ENCODE results near the gene RSU1. TPM values are rescaled to one million over a fixed set of nuclear protein-coding genes. Genes with fewer than 3 reads are reported as not detected.

Gene RSU1
- total RNA-seq, 1 donor from 2014 or later = 58.8 TPM

- DNase-seq (no peak), ATAC-seq (peak; percentile 47)
- intact Hi-C loops (cut with micrococcal nuclease) = no loop called here
These were observed 232.1 kb downstream of the RSU1 start for GRCh38 chr10:16585103-16585502.

- peak; percentile 50 for DNase-seq
- ATAC-seq = peak; percentile 80
- intact Hi-C loops (cut with micrococcal nuclease) = no loop called here
These were observed 233.8 kb downstream of the RSU1 start for GRCh38 chr10:16583382-16583781.

- intact Hi-C loops (cut with micrococcal nuclease) = no loop called here
- ATAC-seq = no peak
- no peak for DNase-seq
These were observed 236.0 kb downstream of the RSU1 start for GRCh38 chr10:16581202-16581601.

- intact Hi-C loops (cut with micrococcal nuclease) = no loop called here
- DNase-seq (no peak), ATAC-seq (no peak)
These were observed 246.5 kb downstream of the RSU1 start for GRCh38 chr10:16570731-16571130.

- no peak for ATAC-seq
- intact Hi-C loops (cut with micrococcal nuclease) = no loop called here
These were observed 250.9 kb downstream of the RSU1 start for GRCh38 chr10:16566202-16566805.

GRCh38 chr10:16565604-16566003 is 251.6 kb downstream of the RSU1 start:
- DNase-seq (no peak), ATAC-seq (no peak)
- intact Hi-C loops (cut with micrococcal nuclease) = no loop called here

More at GRCh38 chr10:16566202-16566805, 250.9 kb downstream of the RSU1 start:
- DNase-seq = no peak

GRCh38 chr10:16562891-16563290 is 254.3 kb downstream of the RSU1 start:
- DNase-seq (no peak), ATAC-seq (no peak)
- intact Hi-C loops (cut with micrococcal nuclease) = no loop called here

GRCh38 chr10:16559236-16559773 is 257.9 kb downstream of the RSU1 start:
- ATAC-seq (no peak), DNase-seq (no peak)
- intact Hi-C loops (cut with micrococcal nuclease) = no loop called here

- intact Hi-C loops (cut with micrococcal nuclease) = no loop called here
- DNase-seq (no peak), ATAC-seq (no peak)
These were observed 269.3 kb downstream of the RSU1 start for GRCh38 chr10:16547973-16548372.

- ATAC-seq = peak; percentile 38
- DNase-seq = no peak
- intact Hi-C loops (cut with micrococcal nuclease) = no loop called here
These were observed 272.0 kb downstream of the RSU1 start for GRCh38 chr10:16545116-16545736.

- intact Hi-C loops (cut with micrococcal nuclease) = no loop called here
- no peak for ATAC-seq
- no peak for DNase-seq
These were observed 272.6 kb downstream of the RSU1 start for GRCh38 chr10:16544591-16544990.

- ATAC-seq = no peak
- no peak for DNase-seq
- intact Hi-C loops (cut with micrococcal nuclease) = no loop called here
These were observed 273.1 kb downstream of the RSU1 start for GRCh38 chr10:16544099-16544498.
